NCI-H1105 (cell line): ENCODE measurements around the gene C3.

Experiments
- DNase-seq: peaks from one replicate; lab custom pipeline; 2025; lab: John Stamatoyannopoulos, UW

Gene C3

GRCh38 chr19:6730941-6731670, 10.7 kb upstream of the C3 start:
- no peak for DNase-seq

- no peak for DNase-seq
These were observed 9.8 kb upstream of the C3 start for GRCh38 chr19:6730153-6730804.

GRCh38 chr19:6729573-6730152, 9.2 kb upstream of the C3 start:
- no peak for DNase-seq

GRCh38 chr19:6728346-6728745, 7.9 kb upstream of the C3 start:
- DNase-seq, result no peak

GRCh38 chr19:6725513-6726231, 5.2 kb upstream of the C3 start:
- DNase-seq, result no peak

- DNase-seq, result no peak
These were observed 4.4 kb upstream of the C3 start for GRCh38 chr19:6724631-6725492.

GRCh38 chr19:6723738-6724137, 3.3 kb upstream of the C3 start:
- DNase-seq, result no peak

- DNase-seq, result no peak
These were observed 2.7 kb upstream of the C3 start for GRCh38 chr19:6723108-6723618.

- DNase-seq, result no peak
These were observed 1.3 kb upstream of the C3 start for GRCh38 chr19:6721773-6722172.

GRCh38 chr19:6721138-6721474, 656 bp upstream of the C3 start:
- no peak for DNase-seq

- no peak for DNase-seq
These were observed 470 bp downstream of the C3 start for GRCh38 chr19:6719992-6720368.

GRCh38 chr19:6719540-6719861, 949 bp downstream of the C3 start:
- DNase-seq, result no peak

- no peak for DNase-seq
These were observed 1.5 kb downstream of the C3 start for GRCh38 chr19:6718741-6719539.

GRCh38 chr19:6718111-6718740, 2.2 kb downstream of the C3 start:
- no peak for DNase-seq

- no peak for DNase-seq
These were observed 2.9 kb downstream of the C3 start for GRCh38 chr19:6717441-6717971.

GRCh38 chr19:6717036-6717435, 3.4 kb downstream of the C3 start:
- no peak for DNase-seq

- DNase-seq, result no peak
These were observed 3.9 kb downstream of the C3 start for GRCh38 chr19:6716610-6716970.

GRCh38 chr19:6714749-6715555, 5.5 kb downstream of the C3 start:
- DNase-seq, result no peak
